WTC11 (cell line): ENCODE measurements around the gene FGFBP1. TPM values are rescaled to one million over a fixed set of nuclear protein-coding genes. Genes with fewer than 3 reads are reported as not detected.

Experiments
- ATAC-seq: fragments of 200-7000 bp; cut with Tn5 transposase; 2 replicates; pipeline ENCODE4 v1.10.0; 2021; ENCODE audit warnings: mild to moderate bottlenecking, moderate library complexity
- CTCF ChIA-PET: fragments of 300-600 bp; sonication (Branson Sonifier 250); formaldehyde crosslinking; loops from one replicate; lab custom pipeline; 2021; ENCODE audit warnings: antibody characterized with exemption; lab: Charles Lee
- POLR2A ChIA-PET: fragments of 350-600 bp; sonication (Branson Sonifier 250); formaldehyde crosslinking; loops from one replicate; lab custom pipeline; 2021; ENCODE audit warnings: antibody characterized with exemption; lab: Charles Lee
- DNase-seq: peaks from one replicate; pipeline ENCODE4 v3.0.0; 2021; ENCODE audit warnings: low spot score
- H3K27ac Mint-ChIP-seq: 2 replicates; pipeline ENCODE4 v1.8.0; 2021; ENCODE audit warnings: mixed read lengths
- H3K27me3 Mint-ChIP-seq: 2 replicates; pipeline ENCODE4 v1.8.0; 2021; ENCODE audit warnings: low read depth, mild to moderate bottlenecking, moderate library complexity, mixed read lengths
- H3K36me3 Mint-ChIP-seq: 2 replicates; pipeline ENCODE4 v1.8.0; 2021; ENCODE audit warnings: mixed read lengths
- H3K4me1 Mint-ChIP-seq: 2 replicates; pipeline ENCODE4 v1.8.0; 2022; ENCODE audit warnings: mixed read lengths
- H3K4me3 Mint-ChIP-seq: 2 replicates; pipeline ENCODE4 v1.8.0; 2021; ENCODE audit warnings: mild to moderate bottlenecking, moderate library complexity, mixed read lengths
- H3K9me3 Mint-ChIP-seq: 2 replicates; pipeline ENCODE4 v1.8.0; 2021; ENCODE audit warnings: mixed read lengths
- AFF4 ChIP-seq: sonication (generic); formaldehyde crosslinking; IDR thresholded peaks from 2 replicates; pipeline ENCODE4 v1.8.1; 2023; ENCODE audit warnings: mild to moderate bottlenecking, missing genetic modification reagents, borderline replicate concordance
- ARID4B ChIP-seq: sonication (generic); formaldehyde crosslinking; IDR thresholded peaks from 2 replicates; pipeline ENCODE4 v1.8.0; 2023; ENCODE audit warnings: missing genetic modification reagents, mild to moderate bottlenecking, borderline replicate concordance
- E2F5 ChIP-seq: sonication (generic); formaldehyde crosslinking; IDR thresholded peaks from 2 replicates; pipeline ENCODE4 v1.8.1; 2022; ENCODE audit warnings: mild to moderate bottlenecking, moderate library complexity, missing genetic modification reagents
- ESRRA ChIP-seq: sonication (generic); formaldehyde crosslinking; IDR thresholded peaks from 2 replicates; pipeline ENCODE4 v1.8.1; 2022; ENCODE audit warnings: mild to moderate bottlenecking, missing genetic modification reagents, borderline replicate concordance
- IRF2 ChIP-seq: sonication (generic); formaldehyde crosslinking; IDR thresholded peaks from 2 replicates; pipeline ENCODE4 v1.8.0; 2022; ENCODE audit warnings: low read depth, missing genetic modification reagents, borderline replicate concordance
- NFATC4 ChIP-seq: fragments of 250-450 bp; sonication (Bioruptor Pico); IDR thresholded peaks from 2 replicates; pipeline ENCODE4 v1.9.0; 2021; ENCODE audit warnings: mild to moderate bottlenecking
- NFE2L1 ChIP-seq: sonication (generic); formaldehyde crosslinking; IDR thresholded peaks from 2 replicates; pipeline ENCODE4 v1.8.1; 2023; ENCODE audit warnings: missing genetic modification reagents
- RELA ChIP-seq: sonication (generic); formaldehyde crosslinking; IDR thresholded peaks from 2 replicates; pipeline ENCODE4 v1.8.1; 2022; ENCODE audit warnings: missing genetic modification reagents, mild to moderate bottlenecking, borderline replicate concordance
- RORB ChIP-seq: fragments of 250-450 bp; sonication (Bioruptor Pico); IDR thresholded peaks from 2 replicates; pipeline ENCODE4 v1.9.0; 2021; ENCODE audit warnings: mild to moderate bottlenecking
- TEAD4 ChIP-seq: sonication (generic); formaldehyde crosslinking; IDR thresholded peaks from 2 replicates; pipeline ENCODE4 v1.8.0; 2022; ENCODE audit warnings: mild to moderate bottlenecking, missing genetic modification reagents
- ZBTB21 ChIP-seq: sonication (generic); formaldehyde crosslinking; IDR thresholded peaks from 2 replicates; pipeline ENCODE4 v1.8.1; 2023; ENCODE audit warnings: mild to moderate bottlenecking, missing genetic modification reagents, borderline replicate concordance
- ZNF317 ChIP-seq: sonication (generic); formaldehyde crosslinking; IDR thresholded peaks from 2 replicates; pipeline ENCODE4 v1.8.1; 2023; ENCODE audit warnings: low read depth, mild to moderate bottlenecking, moderate library complexity, missing genetic modification reagents, borderline replicate concordance
- ZNF671 ChIP-seq: fragments of 250-450 bp; sonication (Bioruptor Pico); IDR thresholded peaks from 2 replicates; pipeline ENCODE4 v1.8.0; 2021; ENCODE audit warnings: mild to moderate bottlenecking
- ZSCAN18 ChIP-seq: fragments of 250-450 bp; sonication (Bioruptor Pico); IDR thresholded peaks from 2 replicates; pipeline ENCODE4 v2.1.2; 2022; ENCODE audit warnings: mild to moderate bottlenecking, moderate library complexity
- total RNA-seq: library from RNA; stranded (reverse); gene quantifications from 3 replicates; pipeline ENCODE4 v1.2.3, GENCODE V29; 2021
- TF ChIP-seq, protein P1 (sequence below): sonication (generic); formaldehyde crosslinking; IDR thresholded peaks from 2 replicates; pipeline ENCODE4 v1.8.1; 2022; ENCODE audit warnings: low read depth, mild to moderate bottlenecking, moderate library complexity, missing genetic modification reagents, borderline replicate concordance
- TF ChIP-seq, protein P2 (sequence below): sonication (generic); formaldehyde crosslinking; IDR thresholded peaks from 2 replicates; pipeline ENCODE4 v1.8.1; 2022; ENCODE audit warnings: mild to moderate bottlenecking, missing genetic modification reagents, moderate library complexity, borderline replicate concordance
- TF ChIP-seq, protein P3 (sequence below): sonication (generic); formaldehyde crosslinking; IDR thresholded peaks from 2 replicates; pipeline ENCODE4 v1.8.0; 2023; ENCODE audit warnings: mild to moderate bottlenecking, missing genetic modification reagents

The FGFBP1 gene
- total RNA-seq, 1 experiment from 2014 or later = not detected

GRCh38 chr4:15901007-15901406 is 37.5 kb downstream of the FGFBP1 start:
- no peak overlapping the region for H3K27ac Mint-ChIP-seq
- no peak overlapping the region for H3K4me3 Mint-ChIP-seq
- H3K27me3 Mint-ChIP-seq = no peaks in the 10 kb centered on the region; the same call in 1 of the 2 replicates
- H3K4me1 Mint-ChIP-seq = no peaks in the 10 kb centered on the region
- ATAC-seq = no peak
- DNase-seq = no peak
- ChIA-PET POLR2A (no interaction called here), CTCF (no interaction called here)
- TF ChIP-seq ZSCAN18 (CRISPR knock-in tag) (no peak), ARID4B (CRISPR knock-in tag) (no peak), ZNF671 (CRISPR knock-in tag) (no peak), ZNF317 (CRISPR knock-in tag) (no peak), IRF2 (CRISPR knock-in tag) (no peak), RORB (no peak), TEAD4 (CRISPR knock-in tag) (no peak), ZBTB21 (CRISPR knock-in tag) (no peak), ESRRA (CRISPR knock-in tag) (no peak), RELA (CRISPR knock-in tag) (no peak), AFF4 (no peak), NFATC4 (CRISPR knock-in tag) (no peak), E2F5 (no peak), NFE2L1 (no peak)
- TF ChIP-seq, protein P1, sequence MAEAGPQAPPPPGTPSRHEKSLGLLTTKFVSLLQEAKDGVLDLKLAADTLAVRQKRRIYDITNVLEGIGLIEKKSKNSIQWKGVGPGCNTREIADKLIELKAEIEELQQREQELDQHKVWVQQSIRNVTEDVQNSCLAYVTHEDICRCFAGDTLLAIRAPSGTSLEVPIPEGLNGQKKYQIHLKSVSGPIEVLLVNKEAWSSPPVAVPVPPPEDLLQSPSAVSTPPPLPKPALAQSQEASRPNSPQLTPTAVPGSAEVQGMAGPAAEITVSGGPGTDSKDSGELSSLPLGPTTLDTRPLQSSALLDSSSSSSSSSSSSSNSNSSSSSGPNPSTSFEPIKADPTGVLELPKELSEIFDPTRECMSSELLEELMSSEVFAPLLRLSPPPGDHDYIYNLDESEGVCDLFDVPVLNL (CRISPR knock-in tag) = no peak
- TF ChIP-seq, protein P2, sequence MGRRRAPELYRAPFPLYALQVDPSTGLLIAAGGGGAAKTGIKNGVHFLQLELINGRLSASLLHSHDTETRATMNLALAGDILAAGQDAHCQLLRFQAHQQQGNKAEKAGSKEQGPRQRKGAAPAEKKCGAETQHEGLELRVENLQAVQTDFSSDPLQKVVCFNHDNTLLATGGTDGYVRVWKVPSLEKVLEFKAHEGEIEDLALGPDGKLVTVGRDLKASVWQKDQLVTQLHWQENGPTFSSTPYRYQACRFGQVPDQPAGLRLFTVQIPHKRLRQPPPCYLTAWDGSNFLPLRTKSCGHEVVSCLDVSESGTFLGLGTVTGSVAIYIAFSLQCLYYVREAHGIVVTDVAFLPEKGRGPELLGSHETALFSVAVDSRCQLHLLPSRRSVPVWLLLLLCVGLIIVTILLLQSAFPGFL (CRISPR knock-in tag) = no peak
- TF ChIP-seq, protein P3, sequence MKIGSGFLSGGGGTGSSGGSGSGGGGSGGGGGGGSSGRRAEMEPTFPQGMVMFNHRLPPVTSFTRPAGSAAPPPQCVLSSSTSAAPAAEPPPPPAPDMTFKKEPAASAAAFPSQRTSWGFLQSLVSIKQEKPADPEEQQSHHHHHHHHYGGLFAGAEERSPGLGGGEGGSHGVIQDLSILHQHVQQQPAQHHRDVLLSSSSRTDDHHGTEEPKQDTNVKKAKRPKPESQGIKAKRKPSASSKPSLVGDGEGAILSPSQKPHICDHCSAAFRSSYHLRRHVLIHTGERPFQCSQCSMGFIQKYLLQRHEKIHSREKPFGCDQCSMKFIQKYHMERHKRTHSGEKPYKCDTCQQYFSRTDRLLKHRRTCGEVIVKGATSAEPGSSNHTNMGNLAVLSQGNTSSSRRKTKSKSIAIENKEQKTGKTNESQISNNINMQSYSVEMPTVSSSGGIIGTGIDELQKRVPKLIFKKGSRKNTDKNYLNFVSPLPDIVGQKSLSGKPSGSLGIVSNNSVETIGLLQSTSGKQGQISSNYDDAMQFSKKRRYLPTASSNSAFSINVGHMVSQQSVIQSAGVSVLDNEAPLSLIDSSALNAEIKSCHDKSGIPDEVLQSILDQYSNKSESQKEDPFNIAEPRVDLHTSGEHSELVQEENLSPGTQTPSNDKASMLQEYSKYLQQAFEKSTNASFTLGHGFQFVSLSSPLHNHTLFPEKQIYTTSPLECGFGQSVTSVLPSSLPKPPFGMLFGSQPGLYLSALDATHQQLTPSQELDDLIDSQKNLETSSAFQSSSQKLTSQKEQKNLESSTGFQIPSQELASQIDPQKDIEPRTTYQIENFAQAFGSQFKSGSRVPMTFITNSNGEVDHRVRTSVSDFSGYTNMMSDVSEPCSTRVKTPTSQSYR (CRISPR knock-in tag) = no peak
- peaks cover 34% of the 10 kb centered on the region for H3K9me3 Mint-ChIP-seq
- peaks cover 3% of the 10 kb centered on the region for H3K36me3 Mint-ChIP-seq
